Erythroblast (primary cell): ENCODE data around the gene UBA52.

Experiments used
- GATA1 ChIP-seq: IDR thresholded peaks from 2 replicates; pipeline ENCODE4 v1.6.1; 2011; ENCODE audit warnings: low read depth, mild to moderate bottlenecking, control low read depth, low read length, moderate library complexity
- POLR2A ChIP-seq: IDR thresholded peaks from 2 replicates; pipeline ENCODE4 v1.6.1; 2011; ENCODE audit warnings: mild to moderate bottlenecking, low read length

DNA sequence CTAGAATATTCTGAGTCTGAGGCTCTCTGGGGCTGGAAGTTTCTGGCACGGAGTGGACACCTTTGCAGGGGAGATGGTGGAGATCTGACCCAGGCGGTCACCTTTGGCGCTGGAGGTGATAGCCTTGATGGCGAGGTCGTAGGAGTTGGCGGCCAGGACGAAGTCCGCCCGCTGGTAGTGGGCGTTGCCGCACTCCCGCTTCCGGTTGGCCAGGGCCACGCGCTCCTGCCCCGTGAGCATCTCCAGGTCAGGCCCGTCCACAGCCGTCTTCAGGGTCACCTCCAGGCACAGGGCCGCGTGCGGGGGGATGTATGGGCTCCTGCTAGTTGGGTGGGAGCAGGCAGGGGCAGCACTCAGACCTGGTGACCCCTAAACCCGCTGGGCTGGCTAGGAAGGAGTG lies 33.5 kb upstream of the UBA52 start:
- TF ChIP-seq POLR2A: no peak
- no peak for TF ChIP-seq GATA1
